GM12878 (cell line): ENCODE measurements around the gene UBL4B.

Source experiments
- CTCF ChIP-seq, 3 experiments: IDR thresholded peaks in 2 of 3; conservative IDR thresholded peaks in 1 of 3; 2 replicates each; pipeline ENCODE4 v1.5.1; 2011; ENCODE audit warnings: low read depth in 3 of 3, low read length in 3 of 3, mild to moderate bottlenecking in 3 of 3, control low read depth in 2 of 3, moderate library complexity in 2 of 3, inconsistent platforms in 1 of 3, mixed read lengths in 1 of 3; ENCODE audit not compliant: control insufficient read depth in 2 of 3, insufficient read depth in 1 of 3; ENCODE audit errors: extremely low read depth in 1 of 3
- EZH2 ChIP-seq: IDR thresholded peaks from 2 replicates; pipeline ENCODE4 v1.6.1; 2012; ENCODE audit warnings: low read depth, mild to moderate bottlenecking, control low read depth, inconsistent platforms, low read length, borderline replicate concordance; ENCODE audit not compliant: control insufficient read depth
- FOS ChIP-seq: IDR thresholded peaks from 3 replicates; pipeline ENCODE4 v1.6.1; 2011; ENCODE audit warnings: borderline replicate concordance; ENCODE audit not compliant: insufficient read length; ENCODE audit errors: extremely low read depth
- HCFC1 ChIP-seq: fragments of 150-350 bp; IDR thresholded peaks from 2 replicates; pipeline ENCODE4 v1.6.1; 2014; ENCODE audit warnings: low read length
- HDAC2 ChIP-seq: fragments of 200-600 bp; sonication (generic); IDR thresholded peaks from 2 replicates; pipeline ENCODE4 v1.6.1; 2017
- POLR2A ChIP-seq: IDR thresholded peaks from 2 replicates; pipeline ENCODE4 v1.6.1; 2011; ENCODE audit warnings: low read depth, mild to moderate bottlenecking, low read length
- POLR2AphosphoS5 ChIP-seq: IDR thresholded peaks from 2 replicates; pipeline ENCODE4 v1.6.1; 2011; ENCODE audit warnings: mild to moderate bottlenecking, low read length, inconsistent platforms

GRCh38 chr1:110151175-110151669, 39.0 kb downstream of the UBL4B start:
- TF ChIP-seq EZH2 (no peak), CTCF (IDR thresholded peaks at IDR 0.05 in 2 of 3, conservative IDR thresholded peaks at IDR 0.05 in 1 of 3; ENCODE audit: control insufficient read depth in 2 of 3, extremely low read depth in 1 of 3, insufficient read depth in 1 of 3, low read depth in 3 of 3, low read length in 3 of 3) (no peak), POLR2A (no peak), HCFC1 (no peak), POLR2AphosphoS5 (no peak), FOS (no peak), HDAC2 (no peak)
